AG09319 (cell line): ENCODE results near the gene OR51B4.
"Not testable (repeated sequence)": the region's sequence is repeated elsewhere in the genome, so short reads cannot be mapped to it uniquely, and the experiment has no call there.

Experiments
- DNase-seq: peaks from one replicate; pipeline ENCODE4 v3.0.0-alpha.2; 2010; ENCODE audit warnings: low read depth; ENCODE audit errors: extremely low read depth
- TF ChIP-seq, protein P1 (sequence below): IDR thresholded peaks from 2 replicates; pipeline ENCODE4 v1.5.1; 2011; ENCODE audit warnings: low read depth, mild to moderate bottlenecking, inconsistent platforms, low read length, moderate library complexity

OR51B4 gene

DNA sequence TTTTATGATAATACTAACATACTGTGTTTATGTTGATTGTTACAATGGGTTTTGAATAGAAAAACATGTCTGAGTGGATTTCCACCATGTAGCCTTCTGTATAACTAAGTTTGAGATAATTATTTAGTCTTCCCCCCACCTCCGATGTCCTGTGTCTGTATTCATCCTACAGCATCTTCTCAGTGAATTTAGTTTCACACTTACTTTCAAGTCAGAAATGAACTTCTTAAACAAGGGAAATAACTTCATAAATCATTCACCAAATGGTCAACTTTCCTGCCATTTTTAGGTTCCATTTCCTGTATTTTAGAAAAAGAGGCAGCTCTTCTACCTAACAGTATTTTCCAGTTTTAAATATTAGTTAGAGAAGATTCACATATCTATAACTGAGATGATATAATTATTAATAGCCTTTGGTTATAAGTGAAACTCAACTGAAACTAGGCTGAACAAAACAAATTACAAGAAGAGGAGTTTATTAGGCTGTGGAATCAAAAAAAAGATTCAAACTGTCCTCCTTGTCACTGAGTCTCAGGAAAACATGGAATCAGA lies 38.1 kb upstream of the OR51B4 start:
- no peak for DNase-seq
- TF ChIP-seq, protein P1, sequence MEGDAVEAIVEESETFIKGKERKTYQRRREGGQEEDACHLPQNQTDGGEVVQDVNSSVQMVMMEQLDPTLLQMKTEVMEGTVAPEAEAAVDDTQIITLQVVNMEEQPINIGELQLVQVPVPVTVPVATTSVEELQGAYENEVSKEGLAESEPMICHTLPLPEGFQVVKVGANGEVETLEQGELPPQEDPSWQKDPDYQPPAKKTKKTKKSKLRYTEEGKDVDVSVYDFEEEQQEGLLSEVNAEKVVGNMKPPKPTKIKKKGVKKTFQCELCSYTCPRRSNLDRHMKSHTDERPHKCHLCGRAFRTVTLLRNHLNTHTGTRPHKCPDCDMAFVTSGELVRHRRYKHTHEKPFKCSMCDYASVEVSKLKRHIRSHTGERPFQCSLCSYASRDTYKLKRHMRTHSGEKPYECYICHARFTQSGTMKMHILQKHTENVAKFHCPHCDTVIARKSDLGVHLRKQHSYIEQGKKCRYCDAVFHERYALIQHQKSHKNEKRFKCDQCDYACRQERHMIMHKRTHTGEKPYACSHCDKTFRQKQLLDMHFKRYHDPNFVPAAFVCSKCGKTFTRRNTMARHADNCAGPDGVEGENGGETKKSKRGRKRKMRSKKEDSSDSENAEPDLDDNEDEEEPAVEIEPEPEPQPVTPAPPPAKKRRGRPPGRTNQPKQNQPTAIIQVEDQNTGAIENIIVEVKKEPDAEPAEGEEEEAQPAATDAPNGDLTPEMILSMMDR, result no peak

DNA sequence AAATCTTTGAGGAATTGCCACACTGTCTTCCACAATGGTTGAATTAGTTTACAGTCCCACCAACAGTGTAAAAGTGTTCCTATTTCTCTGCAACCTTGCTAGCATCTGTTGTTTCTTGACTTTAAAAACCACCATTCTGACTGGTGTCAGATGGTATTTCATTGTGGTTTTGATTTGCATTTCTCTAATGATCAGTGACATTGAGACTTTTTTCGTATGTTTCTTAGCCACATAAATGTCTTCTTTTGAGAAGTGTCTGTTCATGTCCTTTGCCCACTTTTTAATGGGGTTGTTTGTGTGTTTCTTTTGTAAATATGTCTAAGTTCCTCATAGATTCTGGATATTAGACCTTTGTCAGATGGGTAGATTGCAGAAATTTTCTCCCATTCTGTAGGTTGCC lies 35.5 kb upstream of the OR51B4 start:
- not testable (repeated sequence) for DNase-seq

DNA sequence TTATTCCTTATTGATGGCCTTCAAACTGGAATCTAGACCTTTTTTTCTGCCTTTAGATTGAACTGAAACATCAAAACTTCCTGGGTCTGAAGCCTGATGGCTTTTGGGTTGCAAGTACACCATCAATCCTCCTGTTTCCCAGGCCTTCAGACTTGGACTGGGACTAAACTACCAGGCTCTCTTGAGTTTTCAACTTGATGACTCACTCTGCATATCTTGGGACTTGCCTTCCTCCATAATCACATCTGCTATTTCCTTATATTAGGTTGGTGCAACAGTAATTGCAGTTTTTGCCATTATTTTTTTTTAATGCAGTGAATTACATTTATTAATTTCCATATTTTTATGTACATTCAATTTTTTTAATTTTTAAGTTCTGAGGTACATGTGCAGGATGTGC lies 34.6 kb upstream of the OR51B4 start:
- TF ChIP-seq, protein P1, result no peak
- DNase-seq, result no peak

DNA sequence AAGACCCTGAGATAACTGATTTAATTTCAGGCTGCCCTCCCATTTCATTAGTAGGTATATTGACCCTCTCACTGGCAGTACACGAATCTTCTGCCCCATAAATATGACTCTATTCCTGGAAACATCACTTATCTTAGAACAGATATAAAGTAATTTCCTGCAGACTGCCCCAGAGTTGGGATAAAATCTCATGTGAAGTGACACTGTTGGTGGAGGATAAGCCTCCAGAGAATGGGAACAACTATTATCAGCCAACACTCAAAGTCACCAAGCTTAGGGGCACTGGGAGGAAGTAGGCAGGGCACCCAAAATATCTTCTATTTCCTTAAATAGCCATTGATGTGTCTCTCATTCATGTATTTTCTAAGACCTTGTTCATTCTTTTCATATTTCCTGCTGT lies 33.4 kb upstream of the OR51B4 start:
- TF ChIP-seq, protein P1, result no peak
- DNase-seq, result no peak

DNA sequence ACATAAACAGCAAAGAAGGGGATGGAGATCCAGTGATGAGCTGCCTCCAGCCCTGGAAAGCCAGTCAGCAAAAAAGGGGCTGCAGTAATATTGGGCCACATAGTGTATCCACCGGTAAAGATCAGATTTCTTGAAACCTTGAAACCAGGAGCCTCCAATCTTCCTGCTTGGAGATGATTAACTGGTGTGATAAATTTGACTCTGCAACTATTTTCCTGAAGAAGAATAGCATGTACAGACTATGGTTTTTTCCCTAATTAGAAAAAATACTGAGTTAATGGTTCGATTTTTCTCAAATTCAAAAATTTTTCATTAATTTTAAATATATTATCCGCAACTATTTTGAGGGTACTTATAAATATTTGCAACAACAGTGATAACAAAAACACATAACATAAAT lies 22.5 kb upstream of the OR51B4 start, which contains the start of gene OR51B2:
Gene OR51B2 (minus strand): TSS at position 101 of the 400 bp plus-strand sequence. CDS start 0 bp downstream, at position 101.
- DNase-seq, result no peak
- TF ChIP-seq, protein P1, result no peak

DNA sequence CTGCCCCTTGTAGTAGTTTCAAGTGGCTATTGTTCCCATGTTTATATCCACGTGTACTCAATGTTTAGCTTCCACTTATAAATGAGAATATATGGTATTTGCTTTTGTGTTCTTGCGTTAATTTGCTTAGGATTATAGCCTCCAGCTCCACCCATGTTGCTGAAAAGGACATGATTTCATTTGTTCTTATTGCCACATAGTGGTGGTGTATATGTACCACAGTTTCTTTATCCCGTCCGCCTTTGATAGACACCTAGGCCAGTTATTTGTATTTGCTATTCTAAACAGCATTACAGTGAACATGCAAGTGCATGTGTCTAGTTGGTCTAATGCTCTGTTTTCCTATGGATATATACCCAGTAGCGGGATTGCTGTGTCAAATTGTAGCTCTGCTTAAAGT lies 15.5 kb upstream of the OR51B4 start:
- DNase-seq, result no peak
- TF ChIP-seq, protein P1, result no peak; the same call in 1 of the 2 replicates

DNA sequence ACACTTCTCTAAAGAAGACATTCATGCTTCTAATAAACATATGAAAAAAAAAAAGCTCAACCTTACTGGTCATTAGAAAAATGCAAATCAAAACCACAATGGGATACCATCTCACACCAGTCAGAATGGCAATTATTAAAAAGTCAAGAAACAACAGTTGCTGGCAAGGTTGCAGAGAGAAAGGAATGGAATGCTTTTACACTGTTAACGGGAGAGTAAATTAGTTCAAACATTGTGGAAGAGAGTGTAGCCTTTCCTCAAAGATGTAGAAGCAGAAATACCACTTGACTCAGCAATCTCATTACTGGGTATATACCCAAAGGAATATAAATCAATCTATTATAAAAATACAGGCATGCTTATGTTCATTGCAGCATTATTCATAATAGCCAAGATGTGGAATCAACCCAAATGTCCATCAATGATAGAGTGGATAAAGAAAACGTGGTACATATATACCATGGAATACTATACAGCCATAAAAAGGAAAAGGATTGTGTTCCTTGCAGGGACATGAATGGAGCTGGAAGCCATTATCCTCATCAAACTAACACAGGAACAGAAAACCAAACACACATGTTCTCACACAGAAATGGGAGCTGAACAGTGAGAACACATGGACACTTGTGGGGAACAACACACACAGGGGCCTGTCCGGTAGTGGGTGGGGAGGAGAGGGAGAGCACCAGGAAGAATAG lies 11.7 kb upstream of the OR51B4 start:
- DNase-seq, result not testable (repeated sequence)

DNA sequence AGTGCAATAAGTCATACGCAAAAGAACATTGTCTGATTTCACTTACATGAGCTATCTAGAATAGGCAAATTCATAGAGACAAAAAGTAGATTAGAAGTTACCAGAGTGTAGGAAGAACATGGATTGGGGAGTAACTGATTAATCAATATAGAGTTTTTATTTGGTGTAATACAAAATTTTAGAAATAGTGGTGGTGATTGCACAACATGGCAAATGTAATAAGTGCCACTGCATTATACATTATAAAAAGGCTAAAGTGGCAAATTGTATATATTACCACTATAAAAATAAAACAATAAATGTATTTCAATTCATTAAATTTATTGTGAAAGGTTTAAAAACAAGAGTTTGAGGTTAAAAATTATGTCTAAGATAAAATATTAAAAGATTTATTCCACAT lies 8.7 kb upstream of the OR51B4 start:
- TF ChIP-seq, protein P1, result no peak
- no peak for DNase-seq
